ENCODE data around the gene DNAJB4.

DNA sequence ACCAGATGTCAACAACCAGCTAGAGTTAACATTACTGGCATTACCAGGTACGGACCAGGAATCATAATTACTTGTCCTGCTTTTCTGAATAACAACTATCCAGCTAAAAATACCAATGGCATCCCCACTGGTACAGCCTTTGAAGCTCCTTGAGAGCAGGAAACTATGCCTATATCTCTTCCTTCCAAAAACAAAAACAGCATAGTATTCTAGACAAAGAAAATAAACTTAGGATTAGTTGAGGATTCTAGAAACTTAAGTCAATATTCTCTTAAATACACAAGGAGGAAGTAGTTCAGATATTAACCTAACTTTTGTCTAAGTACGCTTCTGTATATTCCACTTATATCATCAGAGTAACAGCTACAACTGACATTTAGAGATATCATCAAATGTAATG is 28.8 kb upstream of the DNAJB4 start:
- TF ChIP-seq, protein P1, sequence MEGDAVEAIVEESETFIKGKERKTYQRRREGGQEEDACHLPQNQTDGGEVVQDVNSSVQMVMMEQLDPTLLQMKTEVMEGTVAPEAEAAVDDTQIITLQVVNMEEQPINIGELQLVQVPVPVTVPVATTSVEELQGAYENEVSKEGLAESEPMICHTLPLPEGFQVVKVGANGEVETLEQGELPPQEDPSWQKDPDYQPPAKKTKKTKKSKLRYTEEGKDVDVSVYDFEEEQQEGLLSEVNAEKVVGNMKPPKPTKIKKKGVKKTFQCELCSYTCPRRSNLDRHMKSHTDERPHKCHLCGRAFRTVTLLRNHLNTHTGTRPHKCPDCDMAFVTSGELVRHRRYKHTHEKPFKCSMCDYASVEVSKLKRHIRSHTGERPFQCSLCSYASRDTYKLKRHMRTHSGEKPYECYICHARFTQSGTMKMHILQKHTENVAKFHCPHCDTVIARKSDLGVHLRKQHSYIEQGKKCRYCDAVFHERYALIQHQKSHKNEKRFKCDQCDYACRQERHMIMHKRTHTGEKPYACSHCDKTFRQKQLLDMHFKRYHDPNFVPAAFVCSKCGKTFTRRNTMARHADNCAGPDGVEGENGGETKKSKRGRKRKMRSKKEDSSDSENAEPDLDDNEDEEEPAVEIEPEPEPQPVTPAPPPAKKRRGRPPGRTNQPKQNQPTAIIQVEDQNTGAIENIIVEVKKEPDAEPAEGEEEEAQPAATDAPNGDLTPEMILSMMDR (IDR thresholded peaks at IDR 0.05), result no peak
- TF ChIP-seq POLR2AphosphoS5 (IDR thresholded peaks at IDR 0.05) (no peak), EP300 (IDR thresholded peaks at IDR 0.05) (no peak), POLR2A (IDR thresholded peaks at IDR 0.05) (no peak)

Data from suprapubic skin (tissue), 4 donors.